ENCODE data around the gene SLIT3.
"Not testable (repeated sequence)": the region's sequence is repeated elsewhere in the genome, so short reads cannot be mapped to it uniquely, and the experiment has no call there.

Gene SLIT3

GRCh38 chr5:169216866-169217265 is 84.1 kb downstream of the SLIT3 start:
- no peak for DNase-seq

- DNase-seq: no peak
These were observed 87.5 kb downstream of the SLIT3 start for GRCh38 chr5:169213479-169213878.

DNA sequence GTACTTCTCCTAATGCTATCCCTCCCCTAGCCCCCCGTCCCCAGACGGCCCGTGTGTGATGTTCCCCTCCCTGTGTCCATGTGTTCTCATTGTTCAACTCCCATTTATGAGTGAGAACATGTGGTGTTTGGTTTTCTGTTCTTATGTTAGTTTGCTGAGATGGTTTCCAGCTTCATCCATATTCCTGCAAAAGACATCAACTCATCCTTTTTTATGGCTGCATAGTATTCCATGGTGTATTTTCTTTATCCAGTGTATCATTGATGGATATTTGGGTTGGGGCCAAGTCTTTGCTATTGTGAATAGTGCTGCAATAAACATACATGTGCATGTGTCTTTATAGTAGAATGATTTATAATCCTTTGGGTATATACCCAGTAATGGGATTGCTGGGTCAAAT is 89.2 kb downstream of the SLIT3 start:
- not testable (repeated sequence) for DNase-seq

DNA sequence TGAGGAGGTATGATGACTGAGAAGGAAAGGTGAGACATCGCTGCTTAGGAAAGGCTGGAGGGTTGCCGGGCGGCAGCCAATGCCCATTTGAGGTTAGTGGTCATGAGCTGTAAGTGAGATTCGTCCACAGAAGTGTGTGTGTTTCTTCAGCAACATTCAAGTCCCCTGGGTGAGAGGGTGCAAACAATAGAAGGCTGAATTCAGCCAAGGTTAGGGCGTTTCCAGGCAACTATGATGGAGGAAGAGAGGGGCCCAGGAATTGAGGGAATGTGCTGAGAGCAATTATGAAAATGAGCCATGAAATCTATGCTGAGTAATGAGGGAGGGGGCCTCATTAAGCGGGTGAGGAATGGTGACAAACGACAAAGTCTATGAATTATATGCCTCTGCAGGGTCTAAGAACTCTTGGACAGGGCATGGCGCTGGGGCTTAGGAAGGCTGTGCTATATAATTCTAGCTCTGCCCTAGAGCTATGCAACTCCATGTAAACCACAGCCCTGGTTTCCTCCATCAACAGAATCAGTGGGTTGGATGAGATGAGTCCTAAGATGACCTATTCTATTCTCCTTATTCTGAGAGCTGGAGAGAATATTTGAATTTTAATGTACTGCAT is 96.0 kb downstream of the SLIT3 start:
- DNase-seq: no peak

GRCh38 chr5:169202969-169203368 is 98.0 kb downstream of the SLIT3 start:
- DNase-seq: no peak

DNA sequence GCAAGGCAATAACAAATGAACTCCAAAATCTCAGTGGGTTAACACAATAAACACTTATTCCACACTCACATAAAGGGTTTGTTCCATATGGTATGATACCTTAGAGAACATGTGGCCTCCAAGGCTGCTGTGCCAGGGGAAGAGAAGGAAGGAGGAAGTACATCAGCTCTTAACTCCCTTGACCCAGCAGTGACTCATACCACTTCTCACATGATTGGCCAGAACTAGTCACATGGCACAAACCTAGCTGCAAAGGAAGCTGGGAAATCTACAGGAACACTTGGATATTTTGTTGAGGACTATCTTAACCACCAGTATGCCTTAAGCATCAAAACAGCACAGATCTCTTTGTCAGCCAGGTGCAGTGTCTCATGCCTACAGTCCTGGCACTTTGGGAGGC is 99.3 kb downstream of the SLIT3 start:
- DNase-seq: no peak

- DNase-seq: no peak
These were observed 100.7 kb downstream of the SLIT3 start for GRCh38 chr5:169200125-169200778.

- no peak for DNase-seq
These were observed 103.6 kb downstream of the SLIT3 start for GRCh38 chr5:169197343-169197742.

DNA sequence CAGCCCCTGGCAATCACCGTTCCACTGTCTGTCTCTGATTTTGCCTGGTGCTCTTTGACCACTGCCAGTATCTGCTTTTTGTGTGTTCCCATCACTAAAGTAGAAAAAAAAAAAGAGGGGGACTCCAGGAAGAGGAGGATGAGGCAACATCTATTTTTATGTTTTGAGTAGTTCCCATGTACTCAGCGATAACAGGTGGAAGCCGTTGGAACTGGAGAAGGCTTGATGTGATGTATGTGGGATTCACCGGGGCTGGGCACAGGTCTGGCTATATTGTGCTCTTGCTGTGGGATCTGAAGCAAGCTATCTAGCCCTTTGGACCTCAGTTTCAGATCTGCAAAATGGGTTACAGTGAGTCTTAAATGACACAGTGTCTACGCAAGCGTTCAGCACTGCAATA is 104.9 kb downstream of the SLIT3 start:
- DNase-seq: no peak

DNA sequence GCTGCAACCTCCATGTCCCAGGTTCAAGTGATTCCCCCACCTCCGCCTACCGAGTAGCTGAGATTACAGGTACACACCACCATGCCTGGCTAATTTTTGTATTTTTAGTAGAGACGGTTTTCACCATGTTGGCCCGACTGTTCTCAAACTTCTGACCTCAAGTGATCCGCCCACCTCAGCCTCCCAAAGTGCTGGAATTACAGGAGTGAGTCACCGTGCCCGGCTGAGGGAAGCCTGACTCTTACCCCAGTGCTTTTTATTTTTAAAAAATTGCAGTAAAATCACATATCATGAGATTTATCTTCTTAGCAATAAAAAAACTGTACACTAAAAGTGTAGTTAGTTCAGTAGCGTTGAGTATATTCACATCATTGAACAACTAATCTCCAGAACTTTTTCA is 105.3 kb downstream of the SLIT3 start:
- DNase-seq: no peak

DNA sequence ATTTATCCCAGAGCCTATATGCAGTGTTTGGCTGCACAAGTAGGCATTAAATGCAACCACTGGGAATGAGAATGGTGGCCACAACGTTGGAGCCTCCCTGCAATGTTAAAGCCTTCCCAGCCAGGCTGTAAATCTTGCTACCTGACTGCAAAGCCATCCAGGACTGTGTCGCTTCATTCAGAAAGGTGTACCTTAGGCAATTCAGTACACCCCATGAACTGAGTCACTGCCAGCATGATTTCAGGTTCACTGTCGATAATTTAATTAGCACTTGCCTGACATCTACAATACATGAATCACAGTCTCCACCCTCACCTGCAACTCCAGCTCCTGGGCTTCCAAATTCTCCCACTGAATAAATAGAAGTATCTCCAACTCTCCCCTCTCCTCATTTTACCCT is 108.4 kb downstream of the SLIT3 start:
- DNase-seq: no peak

- DNase-seq: no peak
These were observed 110.1 kb downstream of the SLIT3 start for GRCh38 chr5:169190849-169191248.

DNA sequence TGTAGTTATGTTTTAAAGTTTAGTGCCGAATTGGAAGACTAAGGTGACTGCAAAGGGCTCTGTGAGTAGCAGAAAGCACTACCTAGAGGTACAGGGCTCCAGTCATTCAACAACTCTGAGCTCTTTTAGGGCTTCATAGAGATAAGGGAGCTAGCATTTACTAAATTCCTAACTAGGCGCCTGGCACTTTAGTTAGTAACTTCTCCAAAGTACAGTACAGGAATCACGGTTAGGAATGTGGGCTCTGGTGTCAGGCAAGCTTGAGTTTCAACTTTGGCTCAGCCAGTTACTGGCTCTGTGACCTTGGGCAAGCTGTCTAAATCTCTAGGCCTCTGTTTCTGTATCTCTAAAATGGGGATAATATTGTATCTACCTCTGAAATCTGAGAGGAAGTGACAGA is 115.3 kb downstream of the SLIT3 start:
- DNase-seq: no peak

DNA sequence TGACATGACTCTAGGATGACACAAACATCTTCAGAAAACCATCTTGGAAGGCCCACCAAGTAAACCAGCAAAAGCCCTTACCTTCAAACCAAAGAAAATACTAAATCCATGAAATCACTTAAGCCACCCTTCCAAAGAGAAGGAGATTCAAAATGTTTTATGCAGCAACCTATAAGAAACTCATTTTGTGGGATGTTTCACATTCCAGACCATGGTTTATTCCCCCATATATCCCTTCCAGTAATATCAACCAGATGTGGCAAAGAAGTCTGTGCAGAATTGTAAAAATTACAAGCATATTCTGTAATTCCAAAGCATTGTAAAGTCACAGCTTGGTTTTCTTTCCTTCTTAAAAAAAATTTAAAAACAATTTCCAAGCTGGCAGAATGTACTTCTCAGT is 117.4 kb downstream of the SLIT3 start:
- DNase-seq: no peak

- no peak for DNase-seq
These were observed 118.1 kb downstream of the SLIT3 start for GRCh38 chr5:169182797-169183196.

DNA sequence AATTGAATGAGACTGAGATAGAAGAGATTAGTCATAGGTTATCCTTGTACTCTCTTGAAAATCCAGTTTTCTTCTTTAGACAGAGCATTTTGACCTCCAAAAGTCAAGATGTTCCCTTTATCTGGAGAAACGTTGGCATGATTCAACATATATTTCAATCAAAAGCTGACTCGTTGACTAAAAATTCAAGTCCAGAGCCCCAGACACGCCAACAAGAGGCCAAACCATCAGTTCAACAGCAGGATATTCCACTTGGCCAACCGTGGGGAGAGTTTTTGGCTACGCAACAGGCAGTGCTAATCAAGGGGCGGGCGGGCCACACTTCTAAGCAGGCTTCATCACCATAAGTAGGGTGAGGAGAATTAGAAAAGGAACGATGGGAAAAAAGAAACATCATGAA is 119.1 kb downstream of the SLIT3 start:
- DNase-seq: no peak

DNA sequence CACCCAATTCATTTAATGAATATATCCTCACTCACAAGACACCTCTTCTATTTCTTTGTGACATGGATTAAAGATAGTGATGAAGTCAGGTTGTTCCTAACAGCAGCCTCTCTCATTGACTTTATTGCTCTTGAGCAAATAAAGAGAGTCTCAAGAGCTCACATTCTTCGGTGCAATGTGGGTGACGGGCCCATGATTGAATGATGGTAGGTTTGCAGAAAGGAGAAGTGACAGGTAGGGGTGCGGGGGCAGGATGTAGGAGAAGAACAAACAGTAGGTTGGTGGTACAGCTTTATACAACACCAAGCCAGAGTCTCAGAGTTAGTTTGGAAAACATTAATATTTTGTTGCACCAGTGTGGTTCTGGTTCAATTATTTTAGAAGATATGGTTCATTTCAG is 122.2 kb downstream of the SLIT3 start:
- DNase-seq: no peak

GRCh38 chr5:169178274-169178673 is 122.7 kb downstream of the SLIT3 start:
- no peak for DNase-seq

GRCh38 chr5:169176709-169177694 is 123.9 kb downstream of the SLIT3 start:
- DNase-seq: no peak

DNA sequence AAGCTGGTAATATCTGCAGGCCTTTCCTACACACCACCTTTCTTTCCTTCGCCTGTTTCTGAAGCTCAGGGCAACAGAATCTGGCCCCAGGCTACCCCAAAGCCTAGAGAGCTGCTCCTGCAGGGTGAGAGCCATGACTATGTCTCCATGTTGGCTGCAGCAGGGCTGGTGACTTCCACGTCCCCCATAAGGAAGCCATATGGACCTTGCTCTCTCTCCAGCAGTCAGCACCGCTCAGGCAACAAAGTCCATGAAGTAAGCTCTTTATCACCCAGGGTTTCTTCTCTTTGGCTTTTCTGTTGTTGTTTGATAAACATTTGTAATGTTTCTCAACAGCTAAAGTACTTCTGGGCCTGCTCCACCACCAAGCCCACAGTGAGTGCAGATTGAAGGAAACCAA is 125.2 kb downstream of the SLIT3 start:
- DNase-seq: no peak

- no peak for DNase-seq
These were observed 126.0 kb downstream of the SLIT3 start for GRCh38 chr5:169174923-169175322.

- no peak for DNase-seq
These were observed 127.6 kb downstream of the SLIT3 start for GRCh38 chr5:169173372-169173771.

DNA sequence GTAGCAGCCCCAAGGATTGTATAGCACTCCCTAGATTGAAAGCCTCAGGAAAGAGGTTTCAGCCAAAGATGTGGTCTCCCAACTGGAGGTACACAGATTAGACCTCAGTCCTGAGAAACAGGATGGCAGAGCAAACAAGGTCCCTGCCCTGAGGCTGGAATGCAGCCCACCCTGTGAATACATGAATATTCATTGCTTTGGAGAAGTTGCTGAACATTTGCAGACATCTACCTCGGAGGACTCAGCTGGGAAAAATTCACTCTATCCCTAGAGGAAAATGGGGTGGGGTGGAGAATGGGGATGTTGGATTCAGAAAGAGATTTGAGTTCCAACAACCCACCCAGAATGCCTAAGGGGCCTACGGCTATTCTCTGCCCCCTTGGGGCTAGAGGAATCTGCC is 129.4 kb downstream of the SLIT3 start:
- no peak for DNase-seq

DNA sequence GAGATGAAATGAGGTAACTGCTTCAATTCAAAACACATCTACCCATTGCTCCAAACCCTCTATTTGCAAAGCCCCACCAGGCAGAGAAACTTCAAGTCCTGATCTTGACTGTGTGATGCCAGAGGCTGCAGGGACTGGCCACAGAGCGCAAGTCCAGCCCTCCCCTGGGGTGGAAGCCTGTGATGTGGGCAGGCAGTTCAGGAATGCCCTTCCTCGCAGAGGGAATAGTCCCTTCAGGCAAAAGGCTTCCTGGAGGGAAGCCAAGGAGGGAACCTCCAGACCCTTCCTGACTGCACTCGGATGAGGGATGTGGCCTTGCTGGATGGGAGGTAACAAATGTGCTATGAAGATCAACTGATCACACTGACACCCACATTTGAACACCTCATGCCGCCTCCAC is 131.2 kb downstream of the SLIT3 start:
- DNase-seq: no peak
